B cell (primary cell): ENCODE data around the gene PRKN. TPM values are rescaled to one million over a fixed set of nuclear protein-coding genes. Genes with fewer than 3 reads are reported as not detected.

Source experiments
- ATAC-seq: fragments of 200-7000 bp; cut with Tn5 transposase; one replicate; pipeline ENCODE4 v1.10.0; 2021; ENCODE audit warnings: low read depth, mild to moderate bottlenecking, moderate number of reproducible peaks, moderate library complexity
- CTCF ChIA-PET: fragments of 350-600 bp; sonication (Branson Sonifier 250); formaldehyde crosslinking; loops from one replicate; lab custom pipeline; 2021; ENCODE audit warnings: antibody characterized with exemption, inconsistent platforms; lab: Charles Lee
- POLR2A ChIA-PET: fragments of 350-600 bp; sonication (Branson Sonifier 250); formaldehyde crosslinking; loops from one replicate; lab custom pipeline; 2021; ENCODE audit warnings: antibody characterized with exemption; lab: Charles Lee
- DNase-seq: peaks from one replicate; pipeline ENCODE4 v3.0.0; 2013
- H2AFZ ChIP-seq: 2 replicates; pipeline ENCODE4 v1.6.1; 2012; ENCODE audit warnings: mild to moderate bottlenecking, low read depth, low read length; ENCODE audit not compliant: insufficient read depth, poor library complexity, severe bottlenecking
- H3K27ac ChIP-seq, 2 donors: 1 replicate in 1 of 2; 2 replicates in 1 of 2; pipeline ENCODE4 v1.5.1; 2012 to 2013; ENCODE audit warnings: low read length in 2 of 2, mild to moderate bottlenecking in 2 of 2, moderate library complexity in 1 of 2
- H3K27me3 ChIP-seq, 4 experiments: fragments of 200-600 bp in 1 of 4; sonication (generic) in 1 of 4; replicated peaks in 1 of 4; 1 replicate in 2 of 4; 2 replicates in 2 of 4; pipeline versions ENCODE4 v1.6.1 to v1.7.0; 2013 to 2016; ENCODE audit warnings: low read length in 3 of 4, mild to moderate bottlenecking in 2 of 4, mixed read lengths in 1 of 4, moderate library complexity in 1 of 4; ENCODE audit not compliant: insufficient read depth in 4 of 4, control insufficient read depth in 3 of 4; ENCODE audit errors: control extremely low read depth in 1 of 4
- H3K36me3 ChIP-seq, 2 experiments: replicated peaks in 1 of 2; 1 replicate in 1 of 2; 2 replicates in 1 of 2; pipeline versions ENCODE4 v1.6.1 to v1.7.1; 2013; ENCODE audit warnings: low read length in 1 of 2; ENCODE audit not compliant: insufficient read depth in 2 of 2, control insufficient read depth in 1 of 2; ENCODE audit errors: control extremely low read depth in 1 of 2, extremely low read depth in 1 of 2
- H3K4me1 ChIP-seq, 2 donors: fragments of 200-600 bp in 1 of 2; sonication (generic) in 1 of 2; 1 replicate in 1 of 2; 2 replicates in 1 of 2; pipeline versions ENCODE4 v1.5.1 to v1.6.1; 2013 to 2017; ENCODE audit warnings: low read length in 2 of 2; ENCODE audit not compliant: control insufficient read depth in 2 of 2, insufficient read depth in 2 of 2
- H3K4me2 ChIP-seq: replicated peaks from 2 replicates; pipeline ENCODE3; 2012; ENCODE audit warnings: mild to moderate bottlenecking, low read depth, low read length; ENCODE audit not compliant: poor library complexity, severe bottlenecking
- H3K4me3 ChIP-seq, 5 experiments: fragments of 200-600 bp in 1 of 5; sonication (generic) in 1 of 5; 1 replicate in 3 of 5; 2 replicates in 2 of 5; pipeline versions ENCODE4 v1.5.1 to v1.7.0; 2011 to 2016; ENCODE audit warnings: low read length in 4 of 5, mild to moderate bottlenecking in 4 of 5, low read depth in 2 of 5, control low read depth in 1 of 5, moderate library complexity in 1 of 5; ENCODE audit not compliant: insufficient read depth in 1 of 5; ENCODE audit errors: control extremely low read depth in 1 of 5, extremely low read depth in 1 of 5
- H3K79me2 ChIP-seq: fragments of 200-600 bp; sonication (generic); one replicate; pipeline ENCODE4 v1.6.0; 2016; ENCODE audit warnings: low read length; ENCODE audit not compliant: control insufficient read depth, insufficient read depth
- H3K9ac ChIP-seq: fragments of 200-600 bp; sonication (generic); 2 replicates; pipeline ENCODE4 v1.6.1; 2017; ENCODE audit warnings: mild to moderate bottlenecking, low read length, moderate library complexity
- H3K9me3 ChIP-seq, 3 donors: one replicate each; pipeline versions ENCODE4 v1.6.1 to v1.7.1; 2013; ENCODE audit warnings: low read length in 2 of 3; ENCODE audit not compliant: control insufficient read depth in 2 of 3, insufficient read depth in 1 of 3; ENCODE audit errors: control extremely low read depth in 1 of 3
- H4K20me1 ChIP-seq: 2 replicates; pipeline ENCODE4 v1.6.0; 2012; ENCODE audit warnings: mild to moderate bottlenecking, low read length; ENCODE audit not compliant: insufficient read depth, control insufficient read depth, poor library complexity, severe bottlenecking
- H3K27ac Mint-ChIP-seq: one replicate; pipeline ENCODE4 v1.8.0; 2021; ENCODE audit warnings: mixed read lengths
- H3K27me3 Mint-ChIP-seq: one replicate; pipeline ENCODE4 v1.8.0; 2021; ENCODE audit warnings: mixed read lengths
- H3K4me1 Mint-ChIP-seq: one replicate; pipeline ENCODE4 v1.8.0; 2021; ENCODE audit warnings: mixed read lengths
- H3K4me3 Mint-ChIP-seq: one replicate; pipeline ENCODE4 v1.8.0; 2021; ENCODE audit warnings: mixed read lengths
- H3K9me3 Mint-ChIP-seq: one replicate; pipeline ENCODE4 v1.8.0; 2022; ENCODE audit warnings: mixed read lengths; ENCODE audit not compliant: insufficient read depth
- EZH2 ChIP-seq: IDR thresholded peaks from 2 replicates; pipeline ENCODE4 v1.6.1; 2012; ENCODE audit warnings: borderline replicate concordance, low read depth, mild to moderate bottlenecking, moderate library complexity, low read length; ENCODE audit not compliant: insufficient read depth, poor library complexity, severe bottlenecking
- whole genome bisulfite sequencing: methylation state at CpG from one replicate; pipeline ENCODE4 v1.1.5; 2013; ENCODE audit warnings: missing lambda C conversion rate; ENCODE audit not compliant: insufficient coverage; 5-methylcytosine and 5-hydroxymethylcytosine counted together
- intact Hi-C: fragments of 100-400 bp; cut with micrococcal nuclease; formaldehyde crosslinking; loops from one replicate; pipeline ENCODE4 v1.10.0; 2022
- polyA plus RNA-seq: library from polyadenylated mRNA; depleted of rRNA; stranded (reverse); fragments of >200 nt; gene quantifications from 2 replicates; pipeline ENCODE4 v1.2.3, GENCODE V29; 2012
- total RNA-seq, 2 donors: library from RNA; stranded (reverse); fragments of 120-200 nt in 1 of 2; gene quantifications; 1 replicate in 1 of 2; 2 replicates in 1 of 2; pipeline versions ENCODE4 v1.2.3 to v1.2.4, GENCODE V29; 2013 to 2022
- TF ChIP-seq, protein P1 (sequence below): fragments of 200-600 bp; IDR thresholded peaks from one replicate; pipeline ENCODE4 v1.8.0; 2022; ENCODE audit warnings: antibody characterized with exemption, mild to moderate bottlenecking

The PRKN gene
- total and polyA plus RNA-seq, 2 donors (not counting 1 experiment from before 2014, with no cell fraction given), result 1.6 to 6.2 TPM

DNA sequence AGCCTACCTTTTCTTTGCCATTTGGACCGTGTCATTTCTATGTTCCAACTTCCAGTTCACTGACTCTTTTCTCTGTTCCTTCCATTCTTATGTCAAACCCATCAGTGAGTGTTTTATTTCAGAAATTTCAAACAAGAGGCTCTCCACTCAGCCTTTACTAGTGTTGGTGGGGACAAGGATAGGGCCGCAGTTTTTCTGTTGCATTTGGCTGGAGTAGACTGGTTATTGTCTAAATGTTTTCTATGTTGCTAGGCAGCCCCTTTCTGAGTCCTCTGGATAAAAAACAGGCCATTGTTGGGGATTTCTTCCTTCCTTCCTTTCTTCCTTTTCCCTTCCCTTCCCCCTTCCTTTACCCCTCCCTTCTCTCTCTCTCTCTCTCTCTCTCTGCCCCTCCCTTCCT, 288.6 kb downstream of the PRKN start:
- H3K36me3 ChIP-seq, result no peaks in the 10 kb centered on the region
- H3K4me2 ChIP-seq, result no peak overlapping the region
- no peak overlapping the region for H3K4me3 ChIP-seq
- H3K4me1 ChIP-seq, result no peaks in the 10 kb centered on the region
- no peak overlapping the region for H2AFZ ChIP-seq
- no peaks in the 10 kb centered on the region for H3K27me3 ChIP-seq
- Mint-ChIP-seq H3K9me3 (peaks cover 10% of the 10 kb centered on the region), H3K4me3 (no peak overlapping the region), H3K27me3 (no peaks in the 10 kb centered on the region), H3K4me1 (no peaks in the 10 kb centered on the region), H3K27ac (no peak overlapping the region)
- DNase-seq, result no peak
- H4K20me1 ChIP-seq, result no peaks in the 10 kb centered on the region
- no peaks in the 10 kb centered on the region for H3K79me2 ChIP-seq
- CTCF ChIA-PET, result no interaction called here
- peaks cover 0 to 4% (median 3%) of the 10 kb centered on the region in 3 donors for H3K9me3 ChIP-seq
- TF ChIP-seq, protein P1, sequence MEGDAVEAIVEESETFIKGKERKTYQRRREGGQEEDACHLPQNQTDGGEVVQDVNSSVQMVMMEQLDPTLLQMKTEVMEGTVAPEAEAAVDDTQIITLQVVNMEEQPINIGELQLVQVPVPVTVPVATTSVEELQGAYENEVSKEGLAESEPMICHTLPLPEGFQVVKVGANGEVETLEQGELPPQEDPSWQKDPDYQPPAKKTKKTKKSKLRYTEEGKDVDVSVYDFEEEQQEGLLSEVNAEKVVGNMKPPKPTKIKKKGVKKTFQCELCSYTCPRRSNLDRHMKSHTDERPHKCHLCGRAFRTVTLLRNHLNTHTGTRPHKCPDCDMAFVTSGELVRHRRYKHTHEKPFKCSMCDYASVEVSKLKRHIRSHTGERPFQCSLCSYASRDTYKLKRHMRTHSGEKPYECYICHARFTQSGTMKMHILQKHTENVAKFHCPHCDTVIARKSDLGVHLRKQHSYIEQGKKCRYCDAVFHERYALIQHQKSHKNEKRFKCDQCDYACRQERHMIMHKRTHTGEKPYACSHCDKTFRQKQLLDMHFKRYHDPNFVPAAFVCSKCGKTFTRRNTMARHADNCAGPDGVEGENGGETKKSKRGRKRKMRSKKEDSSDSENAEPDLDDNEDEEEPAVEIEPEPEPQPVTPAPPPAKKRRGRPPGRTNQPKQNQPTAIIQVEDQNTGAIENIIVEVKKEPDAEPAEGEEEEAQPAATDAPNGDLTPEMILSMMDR, result no peak
- TF ChIP-seq EZH2, result no peak
- no CpG with 5 or more reads among the region's 2 CpGs for WGBS
- ATAC-seq, result no peak
- POLR2A ChIA-PET, result no interaction called here
- H3K27ac ChIP-seq, result no peak overlapping the region
- intact Hi-C loops, result no loop called here
- no peak overlapping the region for H3K9ac ChIP-seq

DNA sequence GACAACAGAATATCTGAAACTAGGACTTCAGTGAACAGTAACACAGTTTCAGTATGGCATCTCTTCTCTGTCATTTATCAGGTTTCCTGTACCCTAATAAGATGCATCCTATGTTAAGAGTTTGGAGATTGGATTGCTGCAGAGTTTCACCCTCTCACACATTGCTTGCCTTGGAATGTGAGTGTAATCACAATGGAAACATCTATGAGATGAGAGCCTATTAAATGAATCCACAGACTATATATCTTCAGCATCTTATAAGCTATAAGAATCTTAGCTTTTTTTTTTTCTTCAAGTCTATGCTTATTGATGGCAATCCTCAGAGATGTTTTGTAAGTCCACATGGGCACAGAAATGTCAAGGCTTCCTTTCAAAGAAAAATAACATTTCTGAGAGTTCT, 292.5 kb downstream of the PRKN start:
- Mint-ChIP-seq H3K27me3 (no peaks in the 10 kb centered on the region), H3K4me1 (no peaks in the 10 kb centered on the region), H3K9me3 (peaks cover 9% of the 10 kb centered on the region), H3K4me3 (no peak overlapping the region), H3K27ac (no peak overlapping the region)
- Histone ChIP-seq H4K20me1 (no peaks in the 10 kb centered on the region), H3K9me3 (peaks cover 0 to 4% (median 3%) of the 10 kb centered on the region in 3 donors), H3K27me3 (no peaks in the 10 kb centered on the region), H3K36me3 (no peaks in the 10 kb centered on the region), H3K4me3 (no peak overlapping the region), H3K4me2 (no peak overlapping the region), H3K9ac (no peak overlapping the region), H2AFZ (no peak overlapping the region), H3K79me2 (no peaks in the 10 kb centered on the region), H3K27ac (no peak overlapping the region), H3K4me1 (no peaks in the 10 kb centered on the region)
- intact Hi-C loops, result no loop called here
- no peak for TF ChIP-seq EZH2
- TF ChIP-seq, protein P1, result no peak
- ChIA-PET CTCF (no interaction called here), POLR2A (no interaction called here)
- DNase-seq (no peak), ATAC-seq (no peak)
